ENCODE measurements around the gene OSM. TPM values are rescaled to one million over a fixed set of nuclear protein-coding genes. Genes with fewer than 3 reads are reported as not detected.
"Not testable (repeated sequence)": the region's sequence is repeated elsewhere in the genome, so short reads cannot be mapped to it uniquely, and the experiment has no call there.

Gene OSM
- total RNA-seq, 3 donors from 2014 or later: 0.41 to 1.0 TPM; not detected in 1

DNA sequence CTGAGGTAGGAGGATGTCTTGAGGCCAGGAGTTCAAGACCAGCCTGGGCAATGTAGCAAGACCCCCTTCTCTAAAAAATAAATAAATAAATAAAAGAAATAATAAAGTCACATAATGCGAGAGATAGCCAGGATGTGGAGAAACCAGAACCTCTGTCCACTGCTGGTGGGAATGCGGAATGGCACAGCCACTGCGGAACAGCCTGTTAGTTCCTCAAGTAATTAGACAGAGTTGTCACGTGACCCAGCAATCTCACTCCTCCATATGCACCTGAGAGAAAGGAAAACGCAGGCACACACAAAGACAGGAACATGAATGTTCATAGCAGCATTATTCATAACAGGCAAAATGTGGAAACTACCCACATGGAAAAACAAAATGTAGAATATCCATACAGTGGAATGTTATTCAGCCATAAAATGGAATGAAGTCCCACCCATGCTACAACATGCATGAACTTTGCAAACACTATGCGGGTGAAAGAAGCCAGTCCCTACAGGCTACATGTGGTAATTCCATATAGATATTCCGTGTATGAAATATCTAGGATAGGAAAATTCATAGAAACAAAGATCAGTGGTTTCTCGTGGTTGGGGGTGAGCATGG lies 47.5 kb downstream of the OSM start:
- Histone ChIP-seq H3K4me3 (no peak overlapping the region), H3K36me3 (ENCODE audit: low read depth) (no peaks in the 10 kb centered on the region), H3K9me3 (no peaks in the 10 kb centered on the region), H3K4me1 (ENCODE audit: low read depth) (no peaks in the 10 kb centered on the region)
- TF ChIP-seq CTCF (IDR thresholded peaks at IDR 0.05): no peak
- DNase-seq: peak in 1 of 3 donors; percentile 22
- intact Hi-C loops (cut with DNase I, micrococcal nuclease): no loop called here
- no peak for ATAC-seq

DNA sequence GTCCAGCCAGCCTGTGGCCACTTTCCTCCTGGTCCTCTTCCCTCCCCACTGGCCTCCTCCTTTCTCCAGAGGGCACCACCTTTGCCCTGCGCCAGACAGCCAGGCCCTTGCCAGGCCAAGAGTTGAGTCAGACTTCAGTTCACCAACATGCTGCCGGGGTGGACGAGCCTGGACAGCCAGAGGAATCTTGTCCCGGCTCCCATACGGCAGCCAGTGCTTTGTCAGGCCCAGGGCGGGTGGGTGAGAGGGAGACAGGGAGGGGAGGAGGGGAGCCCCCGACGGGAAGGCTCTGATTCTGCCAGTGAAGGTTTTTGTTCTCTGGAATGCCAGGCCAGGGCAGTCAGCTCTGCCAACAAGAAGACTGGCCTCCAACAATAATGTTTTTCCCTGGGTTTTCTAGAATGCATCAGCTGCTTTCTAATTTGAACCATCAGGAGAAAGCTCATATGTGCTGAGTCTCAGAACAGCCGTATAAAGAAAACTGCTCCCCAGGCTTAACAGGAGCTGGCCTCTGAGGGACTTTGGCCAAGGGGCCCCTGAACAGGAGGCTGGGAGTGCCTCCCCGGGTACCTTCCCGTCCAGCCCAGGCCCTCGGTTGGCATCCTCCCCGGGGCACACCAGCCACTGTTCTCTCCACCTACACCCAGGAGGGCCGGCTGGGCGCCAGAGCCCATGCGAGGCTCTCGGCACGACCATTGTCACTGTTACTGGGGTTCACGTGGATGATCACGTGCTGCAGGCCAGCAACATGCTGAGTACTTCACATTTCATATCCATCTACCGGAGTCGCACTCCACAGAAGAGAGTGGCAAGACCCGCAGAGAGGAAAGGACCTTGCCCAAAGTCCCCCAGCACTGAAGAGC lies 48.7 kb downstream of the OSM start:
- Histone ChIP-seq H3K36me3 (ENCODE audit: low read depth) (no peaks in the 10 kb centered on the region), H3K4me1 (ENCODE audit: low read depth) (no peaks in the 10 kb centered on the region), H3K4me3 (no peak overlapping the region), H3K9me3 (no peaks in the 10 kb centered on the region)
- DNase-seq (peak in 1 of 3 donors; percentile 46), ATAC-seq (no peak)
- no peak for TF ChIP-seq CTCF (IDR thresholded peaks at IDR 0.05)
- intact Hi-C loops (cut with DNase I, micrococcal nuclease): no loop called here

DNA sequence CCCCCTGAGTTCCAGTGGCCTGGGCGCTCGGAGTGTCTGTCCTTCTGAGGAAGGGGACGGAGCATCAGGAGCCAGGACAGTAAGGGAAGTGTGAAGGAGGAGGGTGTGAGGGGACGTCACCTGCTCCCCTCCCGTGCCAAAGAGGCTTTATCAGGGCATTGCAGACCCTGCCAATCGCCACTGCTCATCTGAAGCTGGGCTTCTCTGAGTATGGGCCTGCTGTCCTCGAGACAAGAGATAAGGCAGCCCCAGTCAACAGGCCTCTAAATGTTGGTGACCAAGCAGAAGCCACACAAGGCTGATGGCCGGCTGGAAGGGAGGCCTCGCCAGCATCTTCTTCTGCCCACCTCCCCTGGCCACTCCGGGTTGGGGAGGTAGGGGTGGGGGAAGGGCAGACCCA lies 49.9 kb downstream of the OSM start:
- DNase-seq (peak in 2 of 3 donors; percentile 20 to 42), ATAC-seq (no peak)
- H3K4me3 ChIP-seq: no peak overlapping the region
- no peaks in the 10 kb centered on the region for H3K36me3 ChIP-seq (ENCODE audit: low read depth)
- H3K4me1 ChIP-seq (ENCODE audit: low read depth): no peaks in the 10 kb centered on the region
- no peaks in the 10 kb centered on the region for H3K9me3 ChIP-seq
- intact Hi-C loops (cut with DNase I, micrococcal nuclease): no loop called here
- no peak for TF ChIP-seq CTCF (IDR thresholded peaks at IDR 0.05)

DNA sequence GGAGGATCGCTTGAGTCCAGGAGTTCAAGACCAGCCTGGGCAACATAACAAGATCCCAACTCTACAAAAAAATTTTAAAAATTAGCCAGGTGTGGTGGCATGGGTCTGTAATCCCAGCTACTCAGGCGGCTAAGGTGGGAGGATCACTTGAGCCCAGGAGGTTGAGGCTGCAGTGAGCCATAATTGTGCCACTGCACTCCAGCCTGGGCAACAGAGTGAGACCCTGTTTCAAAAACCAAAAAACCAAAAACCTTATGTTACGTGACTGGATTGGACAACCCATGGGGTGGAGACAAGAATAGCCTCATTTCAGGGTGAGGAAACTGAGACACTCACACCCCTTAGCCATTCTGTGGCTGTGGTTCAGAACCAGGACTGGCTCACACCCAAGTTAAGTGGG lies 50.4 kb downstream of the OSM start:
- H3K9me3 ChIP-seq; H3K4me3 ChIP-seq; H3K4me1 ChIP-seq (ENCODE audit: low read depth); ATAC-seq; H3K36me3 ChIP-seq (ENCODE audit: low read depth); intact Hi-C loops (cut with DNase I, micrococcal nuclease): not testable (repeated sequence)
- DNase-seq: peak in 1 of 3 donors; percentile 4

- DNase-seq (no peak), ATAC-seq (no peak)
- H3K36me3 ChIP-seq (ENCODE audit: low read depth): no peaks in the 10 kb centered on the region
- no peaks in the 10 kb centered on the region for H3K4me1 ChIP-seq (ENCODE audit: low read depth)
- TF ChIP-seq CTCF (IDR thresholded peaks at IDR 0.05): no peak
- no peak overlapping the region for H3K4me3 ChIP-seq
- H3K9me3 ChIP-seq: no peaks in the 10 kb centered on the region
- intact Hi-C loops (cut with DNase I, micrococcal nuclease): no loop called here
Observed at GRCh38 chr22:30214703-30215407, 51.8 kb downstream of the OSM start.

- H3K9me3 ChIP-seq: no peaks in the 10 kb centered on the region
- no peaks in the 10 kb centered on the region for H3K4me1 ChIP-seq (ENCODE audit: low read depth)
- ATAC-seq: peak; percentile 15
- H3K4me3 ChIP-seq: no peak overlapping the region
- DNase-seq: no peak
- TF ChIP-seq CTCF (IDR thresholded peaks at IDR 0.05): no peak
- intact Hi-C loops (cut with DNase I, micrococcal nuclease): no loop called here
- H3K36me3 ChIP-seq (ENCODE audit: low read depth): no peaks in the 10 kb centered on the region
Observed at GRCh38 chr22:30212996-30213441, 53.6 kb downstream of the OSM start.
